Measurements from ENCODE around the gene FBLN1.
"Not testable (repeated sequence)": the region's sequence is repeated elsewhere in the genome, so short reads cannot be mapped to it uniquely, and the experiment has no call there.

Gene FBLN1

DNA sequence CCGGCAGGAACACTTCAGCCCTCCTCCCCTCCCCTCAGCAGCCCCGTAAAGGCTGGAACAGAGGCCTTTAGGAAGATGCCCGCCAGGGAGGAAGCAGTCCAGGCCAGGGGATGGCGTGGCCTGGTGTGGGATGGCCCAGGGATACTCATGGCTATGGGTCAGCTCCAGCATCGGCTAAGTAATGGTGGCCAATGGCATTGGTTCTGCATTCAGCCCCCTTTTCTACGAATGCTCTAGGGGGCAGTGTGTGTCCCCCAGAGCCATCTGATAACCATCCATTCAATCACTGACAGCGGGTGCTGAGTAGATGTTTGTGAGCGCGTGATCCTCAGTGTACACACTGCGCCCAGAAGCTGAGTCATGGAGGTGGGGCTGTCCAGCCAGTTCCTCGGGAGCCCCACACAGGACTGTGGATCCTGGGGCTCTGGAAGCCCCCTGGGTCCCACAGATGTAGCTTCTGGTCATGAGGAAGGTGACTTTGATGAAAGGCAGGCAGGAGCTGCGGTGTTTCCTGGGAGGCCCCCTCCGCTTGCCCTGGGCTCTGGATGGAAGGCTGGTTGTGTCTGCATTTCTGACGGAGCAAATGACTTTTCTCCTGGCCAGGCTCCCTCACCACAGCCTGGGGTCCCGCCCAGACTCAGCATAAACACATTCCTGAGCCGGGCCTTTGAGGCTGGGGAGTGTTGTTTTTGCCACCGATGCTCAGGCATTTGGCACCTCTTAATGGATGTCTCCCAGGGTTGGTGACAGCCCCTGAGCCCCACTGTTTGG lies 46.5 kb downstream of the FBLN1 start:
- DNase-seq (ENCODE audit: low read depth in 2 of 2), result no peak

DNA sequence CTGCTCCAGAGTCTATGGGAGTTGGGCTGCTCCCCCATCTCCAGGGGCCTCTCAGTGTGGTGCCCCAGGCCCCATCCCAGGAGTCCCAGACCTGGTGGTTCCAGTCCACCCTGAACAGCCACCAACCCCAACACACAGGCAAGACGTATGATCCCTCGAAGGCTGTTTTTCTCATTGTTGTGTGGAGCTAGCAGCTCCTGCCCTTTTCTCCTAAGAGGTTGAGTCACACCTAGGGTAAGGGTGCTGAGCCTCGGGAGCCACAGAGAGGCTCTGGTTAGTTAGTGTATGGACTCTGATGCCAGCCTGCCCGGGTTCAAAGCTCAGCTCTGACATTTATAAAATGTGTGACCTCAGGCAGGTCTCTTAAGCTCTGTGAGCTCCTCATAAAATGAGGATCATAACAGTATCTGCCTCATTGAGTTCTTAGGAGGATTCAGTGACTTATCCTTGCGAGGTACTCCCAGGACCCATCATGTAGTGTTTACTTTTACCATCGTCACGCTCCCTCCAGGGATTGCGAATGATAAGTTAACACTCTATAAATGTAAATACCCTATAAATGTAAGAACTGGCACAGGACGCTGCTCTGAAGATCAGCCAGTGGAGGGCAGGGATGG lies 47.2 kb downstream of the FBLN1 start:
- DNase-seq (ENCODE audit: low read depth in 2 of 2), result no peak

DNA sequence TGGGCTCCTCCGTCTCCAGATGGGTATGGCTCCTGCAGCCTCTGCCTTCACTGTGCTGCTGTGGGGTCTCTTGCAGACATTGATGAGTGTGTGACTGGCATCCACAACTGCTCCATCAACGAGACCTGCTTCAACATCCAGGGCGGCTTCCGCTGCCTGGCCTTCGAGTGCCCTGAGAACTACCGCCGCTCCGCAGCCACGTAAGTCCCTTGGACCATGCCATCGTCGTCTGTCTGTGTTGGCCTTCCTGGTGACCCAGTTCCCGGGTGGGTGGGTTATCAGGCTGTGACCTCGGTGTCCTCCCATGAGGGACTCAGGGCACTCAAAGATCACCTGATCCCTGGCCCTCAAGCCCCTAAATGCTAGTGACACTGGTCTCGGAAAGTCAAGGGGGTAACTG lies 47.7 kb downstream of the FBLN1 start:
- no peak for DNase-seq (ENCODE audit: low read depth in 2 of 2)

DNA sequence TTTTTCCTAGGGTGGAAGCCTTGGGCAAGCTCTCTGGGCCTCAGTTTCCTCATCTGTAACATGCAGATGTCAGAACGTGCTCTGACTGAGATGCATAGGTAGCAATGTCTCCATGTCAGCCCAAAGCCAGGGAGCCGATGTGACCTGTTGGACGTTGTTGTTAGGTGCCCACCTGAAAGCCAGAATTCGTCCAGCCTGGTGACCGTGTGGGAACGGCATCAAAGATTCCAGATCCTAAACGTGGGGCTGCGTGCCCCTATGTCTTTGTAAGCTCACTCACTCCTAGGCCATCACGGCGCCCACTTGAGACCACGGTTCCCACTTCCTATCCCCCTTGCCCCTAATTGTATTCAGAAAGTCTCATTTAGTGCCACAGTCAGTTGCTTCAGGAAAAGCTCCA lies 48.2 kb downstream of the FBLN1 start:
- DNase-seq (ENCODE audit: low read depth in 2 of 2), result no peak

DNA sequence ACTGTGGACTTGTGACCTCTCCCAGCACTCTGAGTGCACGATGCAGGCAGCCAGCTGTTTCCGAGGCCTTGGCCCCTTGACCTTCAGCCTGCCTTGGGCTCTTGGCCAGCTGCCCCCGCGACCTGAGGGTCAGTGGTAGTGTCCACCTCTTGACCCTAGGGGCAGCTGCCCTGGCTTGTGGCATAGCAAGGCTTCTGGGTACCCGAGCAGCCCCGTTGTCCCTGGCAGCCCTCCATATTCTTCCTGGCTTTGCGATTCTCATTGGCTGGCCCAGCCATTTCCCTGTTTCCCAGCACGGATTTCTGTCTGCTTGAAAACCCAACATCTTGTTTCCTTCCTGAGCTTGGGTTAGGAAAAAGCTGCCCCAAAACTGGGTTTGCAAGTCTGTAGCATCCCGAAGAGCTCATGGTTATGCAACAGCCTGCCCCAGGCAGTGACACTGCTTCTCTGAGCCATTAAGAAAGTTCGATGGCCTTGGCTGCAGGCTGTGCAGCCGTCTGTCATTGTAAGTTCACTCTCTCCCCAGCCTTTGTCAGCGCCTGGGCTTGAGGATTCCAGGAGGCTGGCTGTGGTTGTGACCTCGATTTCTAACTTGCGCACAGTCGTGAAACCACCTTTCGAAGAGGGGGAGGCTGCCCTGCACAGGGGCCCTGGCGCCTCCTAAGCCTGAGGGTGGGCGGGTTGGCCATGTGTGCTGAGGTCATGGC lies 48.8 kb downstream of the FBLN1 start:
- no peak for DNase-seq (ENCODE audit: low read depth in 2 of 2)

DNA sequence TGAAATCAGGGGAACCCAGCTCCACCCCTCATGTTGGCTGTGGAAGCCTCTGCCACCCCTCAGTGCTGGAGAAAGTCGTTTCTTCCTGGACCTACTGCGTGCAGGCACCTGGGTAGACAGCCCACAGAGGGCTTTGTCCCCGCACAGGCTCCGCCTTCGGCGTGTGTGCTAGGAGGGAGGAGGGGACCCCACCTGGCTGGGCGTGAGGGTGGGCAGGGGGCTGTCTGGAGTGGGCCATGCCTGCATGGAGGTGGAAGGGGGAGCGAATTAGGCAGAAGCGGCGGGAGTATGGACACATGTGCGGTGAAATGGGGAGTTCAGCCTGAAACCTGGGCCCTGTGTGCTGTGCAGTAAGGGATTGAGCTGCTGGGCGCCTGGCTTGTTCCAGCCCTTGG lies 49.3 kb downstream of the FBLN1 start:
- DNase-seq (ENCODE audit: low read depth in 2 of 2), result no peak

DNA sequence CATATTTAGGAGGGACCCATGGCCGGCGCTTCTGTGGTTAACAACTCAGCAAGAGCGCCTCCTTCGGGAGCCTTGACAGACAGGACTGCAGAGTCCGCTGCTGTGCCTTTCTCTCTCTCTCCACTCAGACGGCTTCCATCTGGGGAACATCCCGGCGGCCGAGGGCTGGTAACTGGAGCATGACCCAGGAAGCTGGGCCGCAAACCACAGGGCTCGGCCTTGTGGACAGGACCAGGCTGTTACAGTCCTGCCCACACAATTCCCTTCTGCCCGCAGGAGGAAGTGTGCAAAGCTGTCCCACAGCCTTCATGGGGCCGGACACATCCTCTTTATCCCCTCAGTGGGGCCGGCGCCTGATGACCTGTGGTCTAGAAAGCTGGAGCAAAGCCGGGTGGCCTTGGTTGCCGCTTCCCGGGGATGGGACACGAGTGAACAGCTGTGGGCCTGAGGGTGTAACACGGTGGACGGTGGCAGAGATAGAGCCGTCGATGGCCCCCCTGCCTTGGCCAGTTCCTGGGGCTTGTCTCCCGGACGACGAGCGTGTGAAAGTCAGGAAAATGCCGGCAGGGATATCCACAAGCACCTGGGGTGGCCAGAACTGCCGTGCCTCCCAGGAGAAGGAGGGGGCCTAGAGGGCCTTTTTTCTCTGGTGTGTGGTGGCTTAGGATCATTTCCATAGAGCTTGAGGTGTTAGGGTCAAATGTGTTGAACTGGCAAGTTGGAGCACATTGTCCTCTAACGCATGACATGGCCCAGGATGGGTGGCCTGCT lies 50.1 kb downstream of the FBLN1 start:
- DNase-seq (ENCODE audit: low read depth in 2 of 2), result no peak

DNA sequence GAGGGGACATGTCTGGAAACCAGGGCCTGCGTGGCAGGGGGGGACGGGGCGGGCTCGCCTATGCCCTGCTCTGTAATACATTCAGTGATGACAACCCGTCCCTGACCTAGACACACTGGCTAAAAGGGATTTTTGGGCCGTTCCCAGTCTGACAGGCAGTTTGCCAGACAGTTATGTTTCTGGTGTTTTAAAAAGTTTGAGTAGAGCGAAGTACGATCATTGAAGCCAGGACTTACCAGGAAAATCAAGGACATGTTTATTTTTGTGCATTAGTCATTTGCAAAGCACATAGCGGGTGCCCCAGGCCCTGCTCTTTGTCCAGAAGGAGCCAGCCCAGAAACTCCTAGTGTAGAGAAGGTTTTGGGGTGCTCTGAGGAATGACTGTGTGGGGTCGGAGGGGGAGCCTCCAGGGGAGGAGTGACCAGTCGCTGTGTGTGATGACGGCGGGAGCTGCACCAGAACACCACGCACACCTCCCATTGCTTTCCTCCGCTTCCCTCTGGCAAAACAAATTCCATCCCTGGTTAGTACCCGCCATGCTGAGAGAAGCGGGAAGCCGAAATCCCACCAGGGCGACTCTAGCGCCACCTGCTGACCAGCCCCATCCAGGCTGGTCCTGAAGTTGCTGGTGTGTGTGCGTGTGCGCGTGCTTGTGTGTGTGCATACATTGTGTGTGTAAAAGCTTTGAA lies 50.8 kb downstream of the FBLN1 start:
- DNase-seq (ENCODE audit: low read depth in 2 of 2), result peak; percentile 26 to 39

DNA sequence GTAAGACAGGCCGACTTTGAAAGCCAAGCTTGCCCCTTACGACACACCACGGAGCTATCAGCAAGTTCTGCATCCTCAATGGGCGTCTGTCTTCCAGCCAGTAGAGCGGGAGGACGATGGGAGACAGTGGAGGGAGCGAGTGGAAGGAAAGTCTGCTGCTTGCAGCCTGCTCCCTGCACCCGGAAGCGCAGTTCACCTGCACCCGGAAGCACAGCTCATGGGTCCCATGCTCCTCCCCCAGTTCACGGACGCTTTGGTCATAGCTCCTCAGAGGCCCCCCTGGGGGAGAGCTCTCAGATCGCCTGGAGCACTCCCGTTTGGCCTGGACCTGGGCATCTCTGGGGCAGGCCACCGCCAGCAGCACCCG lies 51.3 kb downstream of the FBLN1 start:
- no peak for DNase-seq (ENCODE audit: low read depth in 2 of 2)

DNA sequence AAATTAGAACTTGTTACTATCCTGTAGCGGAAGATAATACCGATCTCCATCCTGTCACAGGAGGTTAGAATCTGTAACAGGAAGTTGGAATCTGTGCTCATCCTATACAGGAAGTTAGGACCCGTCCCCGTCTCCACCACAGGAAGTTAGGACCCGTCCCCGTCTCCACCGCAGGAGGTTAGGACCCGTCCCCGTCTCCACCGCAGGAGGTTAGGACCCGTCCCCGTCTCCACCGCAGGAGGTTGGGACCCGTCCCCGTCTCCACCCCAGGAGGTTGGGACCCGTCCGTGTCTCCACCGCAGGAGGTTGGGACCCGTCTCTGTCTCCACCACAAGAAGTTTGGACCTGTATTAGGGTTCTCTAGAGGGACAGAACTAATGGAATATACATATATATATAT lies 52.2 kb downstream of the FBLN1 start:
- no peak for DNase-seq (ENCODE audit: low read depth in 2 of 2)

DNA sequence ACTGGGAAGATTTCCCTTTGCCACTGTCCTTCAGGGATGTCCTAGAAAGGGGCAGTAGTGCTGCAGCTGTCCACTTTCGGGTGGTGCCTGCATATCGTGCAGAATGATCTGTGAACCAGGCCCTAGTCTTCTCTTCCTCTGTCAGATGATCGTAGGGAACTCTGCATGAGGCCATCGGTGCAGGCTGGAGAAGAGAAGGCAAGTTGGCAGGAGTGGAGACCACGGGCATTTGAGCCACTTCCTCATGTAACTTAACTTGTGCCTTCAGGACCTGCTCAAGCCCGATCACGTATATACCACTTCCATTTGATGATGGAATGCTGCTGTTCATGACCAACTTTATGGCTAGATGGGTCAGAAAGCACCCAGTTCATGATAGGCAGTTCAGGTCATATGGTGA lies 55.2 kb downstream of the FBLN1 start:
- DNase-seq (ENCODE audit: low read depth in 2 of 2), result not testable (repeated sequence)

DNA sequence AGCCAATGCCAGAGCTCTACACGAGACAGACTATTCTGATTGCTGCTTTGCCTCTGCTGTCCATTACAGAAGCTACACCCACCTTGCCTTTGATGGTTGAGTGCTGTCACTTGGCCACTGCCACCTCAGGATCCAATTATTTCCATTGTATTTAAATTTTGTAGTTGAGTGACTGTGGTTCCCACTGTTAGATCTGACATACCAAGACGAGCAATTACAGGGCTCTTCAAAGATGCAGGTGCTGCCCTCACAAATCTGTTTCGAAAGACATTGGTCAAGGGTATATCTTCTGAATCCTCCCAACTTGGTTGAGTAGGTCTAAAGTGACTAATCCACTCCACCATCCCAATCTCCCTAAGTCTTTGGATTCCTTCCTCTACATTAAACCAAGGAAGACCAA lies 57.4 kb downstream of the FBLN1 start:
- not testable (repeated sequence) for DNase-seq (ENCODE audit: low read depth in 2 of 2)

DNA sequence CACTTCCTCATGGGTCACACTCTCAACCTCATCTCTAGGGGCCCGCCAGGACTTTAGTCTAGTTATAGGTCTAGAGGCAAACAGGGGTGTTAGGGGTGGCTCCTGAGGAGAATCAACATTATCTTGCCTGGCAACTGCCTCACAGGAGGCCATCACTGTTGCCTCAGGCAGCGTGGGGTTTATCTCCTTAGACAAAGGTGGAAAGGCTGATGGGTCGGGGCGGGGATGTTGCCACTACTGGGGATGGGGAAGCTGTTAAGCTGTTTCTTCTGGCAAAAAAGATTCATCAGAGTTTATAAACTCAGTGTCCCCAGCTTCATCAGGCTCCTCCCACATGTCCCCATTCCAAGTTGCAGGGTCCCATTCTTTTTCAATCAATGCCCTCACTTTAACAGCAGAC lies 58.1 kb downstream of the FBLN1 start:
- not testable (repeated sequence) for DNase-seq (ENCODE audit: low read depth in 2 of 2)

DNA sequence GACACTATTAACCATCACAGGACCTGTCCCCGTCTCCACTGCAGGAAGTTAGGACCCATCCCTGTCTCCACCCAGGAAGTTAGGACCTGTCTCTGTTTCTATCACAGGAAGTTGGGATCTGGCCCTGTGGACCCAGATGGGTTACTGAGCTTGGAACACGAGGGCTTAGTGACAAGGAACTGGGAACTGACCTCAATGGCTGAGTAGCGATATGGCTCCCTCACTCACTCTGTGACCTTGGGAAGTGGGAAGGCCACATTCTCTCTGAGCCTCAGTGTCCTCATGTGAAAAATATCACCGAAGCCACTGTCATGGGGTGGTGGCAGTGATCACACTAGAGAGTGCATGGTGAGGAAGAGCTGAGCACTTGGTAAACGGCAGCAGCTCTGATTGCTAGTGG lies 59.4 kb downstream of the FBLN1 start:
- no peak for DNase-seq (ENCODE audit: low read depth in 2 of 2)

DNA sequence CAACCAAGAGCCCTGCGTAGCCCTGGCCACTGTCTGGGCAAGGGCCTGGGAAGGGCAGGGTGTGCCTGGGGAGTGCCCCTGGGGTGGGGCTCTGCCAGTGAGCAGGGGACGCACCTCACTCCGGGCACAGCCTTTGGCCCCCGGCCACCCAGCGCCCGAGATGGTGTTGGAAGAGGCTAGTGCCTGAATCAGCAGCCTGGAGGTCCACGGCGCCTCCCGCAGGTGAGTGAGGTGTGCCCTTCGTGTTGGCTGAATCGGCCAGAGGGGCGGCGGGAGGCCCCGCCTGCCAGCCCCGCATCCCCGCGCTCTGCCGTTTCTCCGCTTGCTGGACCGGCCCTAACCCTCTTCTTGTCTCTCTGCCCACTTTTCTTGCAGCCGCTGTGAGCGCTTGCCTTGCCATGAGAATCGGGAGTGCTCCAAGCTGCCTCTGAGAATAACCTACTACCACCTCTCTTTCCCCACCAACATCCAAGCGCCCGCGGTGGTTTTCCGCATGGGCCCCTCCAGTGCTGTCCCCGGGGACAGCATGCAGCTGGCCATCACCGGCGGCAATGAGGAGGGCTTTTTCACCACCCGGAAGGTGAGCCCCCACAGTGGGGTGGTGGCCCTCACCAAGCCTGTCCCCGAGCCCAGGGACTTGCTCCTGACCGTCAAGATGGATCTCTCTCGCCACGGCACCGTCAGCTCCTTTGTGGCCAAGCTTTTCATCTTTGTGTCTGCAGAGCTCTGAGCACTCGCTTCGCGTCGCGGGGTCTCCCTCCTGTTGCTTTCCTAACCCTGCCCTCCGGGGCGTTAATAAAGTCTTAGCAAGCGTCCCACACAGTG lies 60.1 kb downstream of the FBLN1 start:
- DNase-seq (ENCODE audit: low read depth in 2 of 2), result no peak

DNA sequence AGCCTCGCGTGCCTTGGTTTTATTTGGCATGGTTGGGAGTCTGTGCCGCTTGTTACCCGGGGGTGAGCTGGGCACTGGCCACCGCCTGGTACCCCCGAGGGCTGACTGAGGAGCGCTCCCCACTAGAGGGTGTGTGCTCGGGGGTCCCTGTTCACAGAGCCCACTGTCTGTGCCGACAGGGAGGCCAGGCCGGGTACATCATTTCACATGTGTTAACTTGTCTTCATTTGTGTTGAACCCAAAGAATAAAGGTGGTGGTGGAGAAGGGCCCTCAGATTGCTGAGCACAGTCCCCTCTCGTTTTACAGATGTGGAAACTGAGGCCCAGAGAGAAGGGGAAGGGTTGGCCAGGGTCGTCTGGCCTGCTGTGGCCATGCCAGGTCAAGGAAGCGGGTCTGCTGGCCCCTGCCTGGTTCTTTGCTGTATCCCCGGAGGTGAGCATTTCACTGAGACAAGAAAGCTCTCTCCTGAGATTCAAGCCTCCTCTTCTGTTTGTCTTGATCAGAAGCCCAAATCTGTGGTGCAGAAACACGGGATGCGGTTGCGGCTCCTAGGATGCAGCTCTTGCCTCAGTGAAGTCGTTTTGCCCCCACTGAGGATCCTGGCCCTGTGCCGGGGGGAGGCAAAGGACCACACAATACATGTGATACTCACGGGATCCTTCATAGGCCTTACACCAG lies 60.8 kb downstream of the FBLN1 start:
- DNase-seq (ENCODE audit: low read depth in 2 of 2), result no peak

DNA sequence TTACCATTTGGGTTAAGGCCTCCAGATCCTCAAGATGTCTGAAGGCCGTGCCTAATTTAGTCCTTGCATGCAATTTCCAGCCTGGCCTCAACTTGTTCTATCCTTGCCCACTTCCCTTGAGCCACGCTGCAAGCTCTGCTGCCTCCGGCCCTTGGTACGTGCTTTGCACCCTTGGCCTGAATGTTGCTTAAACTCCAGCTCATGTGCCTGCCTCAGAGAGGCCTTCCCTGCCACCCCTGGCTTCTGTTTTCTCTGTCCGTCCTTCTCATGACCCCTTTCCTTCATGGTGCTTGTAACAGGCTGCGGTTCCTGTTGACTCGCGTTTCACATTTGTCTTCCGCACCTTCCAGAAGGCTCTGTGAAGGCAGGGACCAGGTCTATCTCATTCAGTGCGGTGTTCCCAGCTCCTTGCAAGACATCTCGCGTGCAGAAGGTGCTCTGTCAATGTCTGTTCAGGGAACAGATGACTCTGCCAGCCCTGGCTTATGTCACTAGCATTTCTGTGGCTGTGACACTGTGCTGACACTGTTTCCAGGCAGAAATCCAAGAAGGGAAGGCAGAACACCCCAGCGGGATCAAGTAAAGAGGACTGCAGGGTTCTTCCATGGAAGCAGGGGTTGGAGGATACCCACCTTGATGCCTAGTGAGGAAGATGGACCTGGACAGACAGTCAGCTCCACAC lies 61.8 kb downstream of the FBLN1 start:
- no peak for DNase-seq (ENCODE audit: low read depth in 2 of 2)

DNA sequence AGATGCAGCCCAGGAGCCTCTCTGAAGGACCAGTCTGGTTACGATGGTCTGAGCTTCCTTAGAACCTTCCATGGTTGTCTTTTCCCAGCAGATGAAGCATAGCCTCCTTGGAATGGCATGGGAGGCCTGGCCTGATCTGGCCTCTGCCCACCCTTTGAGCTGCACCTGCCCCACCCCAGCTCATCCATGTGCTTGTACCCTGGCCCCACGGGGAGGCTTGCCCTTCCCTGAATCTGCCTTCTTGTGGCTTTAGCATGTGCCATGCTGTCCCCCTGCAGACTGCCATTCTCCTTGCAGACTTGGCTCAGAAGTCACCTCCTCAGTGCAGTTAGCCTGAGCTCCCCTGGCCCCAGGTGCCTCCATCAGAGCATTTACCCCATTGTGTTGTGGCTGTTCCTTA lies 62.5 kb downstream of the FBLN1 start:
- DNase-seq (ENCODE audit: low read depth in 2 of 2), result no peak

DNA sequence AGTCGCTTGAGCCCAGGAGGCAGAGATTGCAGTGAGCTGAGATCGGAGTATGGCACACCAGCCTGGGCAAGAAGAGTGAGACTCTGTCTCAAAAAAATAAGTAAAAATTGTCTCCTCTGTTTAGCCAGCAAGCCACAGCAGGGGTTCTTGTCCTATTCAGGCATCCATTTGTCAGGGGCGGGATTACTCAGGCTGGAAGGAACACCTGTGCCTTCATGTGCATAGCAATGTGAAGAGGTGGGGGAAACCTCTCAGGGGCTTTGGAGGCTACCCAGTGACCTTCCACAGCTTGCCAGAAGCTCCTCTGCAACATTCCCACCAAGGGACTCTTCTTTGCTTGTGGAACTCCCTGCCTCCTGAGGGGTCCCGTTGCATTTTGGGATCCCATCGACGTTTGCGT lies 63.3 kb downstream of the FBLN1 start:
- no peak for DNase-seq (ENCODE audit: low read depth in 2 of 2)

DNA sequence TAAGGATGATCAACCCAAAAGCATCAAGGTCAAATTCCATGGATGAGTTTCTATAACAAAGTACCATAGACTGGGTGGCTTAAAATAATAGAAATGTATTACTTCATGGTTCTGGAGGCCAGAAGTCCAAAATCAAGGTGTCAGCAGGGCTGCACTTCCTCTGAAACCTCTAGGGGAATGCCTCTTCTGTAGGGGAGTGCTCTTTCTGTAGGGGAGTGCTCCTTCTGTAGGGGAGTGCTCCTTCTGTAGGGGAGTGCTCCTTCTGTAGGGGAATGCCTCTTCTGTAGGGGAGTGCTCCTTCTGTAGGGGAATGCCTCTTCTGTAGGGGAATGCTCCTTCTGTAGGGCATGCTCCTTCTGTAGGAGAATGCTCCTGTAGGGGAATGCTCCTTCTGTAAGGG lies 65.5 kb downstream of the FBLN1 start:
- no peak for DNase-seq (ENCODE audit: low read depth in 2 of 2)
